ENCODE measurements around the gene ZSCAN26.

The ZSCAN26 gene

DNA sequence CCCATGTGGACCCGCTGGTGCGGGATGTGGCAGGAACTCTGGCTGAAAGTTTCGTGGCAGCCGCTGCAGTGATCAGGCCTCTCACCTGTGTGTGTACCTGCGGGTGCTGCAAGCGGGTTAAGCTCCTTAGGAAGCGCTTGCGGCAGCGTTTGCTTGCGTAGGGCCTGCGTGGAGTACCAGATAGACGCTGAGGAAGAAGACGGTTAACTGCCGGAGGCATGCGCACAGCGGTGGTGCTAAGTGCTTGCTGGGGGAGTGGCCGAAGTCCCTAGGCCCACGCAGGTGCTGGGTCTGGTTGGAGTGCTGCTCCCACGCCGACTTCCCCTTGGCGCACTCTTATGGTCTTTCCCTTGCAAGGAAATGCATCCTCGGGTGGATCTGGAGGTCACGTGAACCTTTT, 46.0 kb downstream of the ZSCAN26 start:
- no peak for TF ChIP-seq RAD21 (IDR thresholded peaks at IDR 0.05; ENCODE audit: low read depth)
- TF ChIP-seq ZBTB7A (IDR thresholded peaks at IDR 0.05; ENCODE audit: low read depth), result no peak
- no peak for TF ChIP-seq EP300 (IDR thresholded peaks at IDR 0.05; ENCODE audit: borderline replicate concordance)
- no peak for TF ChIP-seq TEAD4 (IDR thresholded peaks at IDR 0.05)
- no peak for TF ChIP-seq EGR1 (IDR thresholded peaks at IDR 0.05)
- no peak for TF ChIP-seq TCF12 (IDR thresholded peaks at IDR 0.05; ENCODE audit: low read depth)
- TF ChIP-seq, protein P1, sequence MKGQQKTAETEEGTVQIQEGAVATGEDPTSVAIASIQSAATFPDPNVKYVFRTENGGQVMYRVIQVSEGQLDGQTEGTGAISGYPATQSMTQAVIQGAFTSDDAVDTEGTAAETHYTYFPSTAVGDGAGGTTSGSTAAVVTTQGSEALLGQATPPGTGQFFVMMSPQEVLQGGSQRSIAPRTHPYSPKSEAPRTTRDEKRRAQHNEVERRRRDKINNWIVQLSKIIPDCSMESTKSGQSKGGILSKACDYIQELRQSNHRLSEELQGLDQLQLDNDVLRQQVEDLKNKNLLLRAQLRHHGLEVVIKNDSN (IDR thresholded peaks at IDR 0.05), result no peak
- no peak for TF ChIP-seq NFIC (IDR thresholded peaks at IDR 0.05)
- no peak for TF ChIP-seq REST (IDR thresholded peaks at IDR 0.05; ENCODE audit: low read depth)
- TF ChIP-seq CEBPB (IDR thresholded peaks at IDR 0.05), result no peak
- TF ChIP-seq YY1 (IDR thresholded peaks at IDR 0.05; ENCODE audit: low read depth), result no peak
- TF ChIP-seq, protein P2, sequence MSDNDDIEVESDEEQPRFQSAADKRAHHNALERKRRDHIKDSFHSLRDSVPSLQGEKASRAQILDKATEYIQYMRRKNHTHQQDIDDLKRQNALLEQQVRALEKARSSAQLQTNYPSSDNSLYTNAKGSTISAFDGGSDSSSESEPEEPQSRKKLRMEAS (IDR thresholded peaks at IDR 0.05), result no peak
- TF ChIP-seq FOXM1 (IDR thresholded peaks at IDR 0.05; ENCODE audit: borderline replicate concordance, low read depth), result no peak
- no peak for TF ChIP-seq TAF1 (IDR thresholded peaks at IDR 0.05; ENCODE audit: low read depth)

DNA sequence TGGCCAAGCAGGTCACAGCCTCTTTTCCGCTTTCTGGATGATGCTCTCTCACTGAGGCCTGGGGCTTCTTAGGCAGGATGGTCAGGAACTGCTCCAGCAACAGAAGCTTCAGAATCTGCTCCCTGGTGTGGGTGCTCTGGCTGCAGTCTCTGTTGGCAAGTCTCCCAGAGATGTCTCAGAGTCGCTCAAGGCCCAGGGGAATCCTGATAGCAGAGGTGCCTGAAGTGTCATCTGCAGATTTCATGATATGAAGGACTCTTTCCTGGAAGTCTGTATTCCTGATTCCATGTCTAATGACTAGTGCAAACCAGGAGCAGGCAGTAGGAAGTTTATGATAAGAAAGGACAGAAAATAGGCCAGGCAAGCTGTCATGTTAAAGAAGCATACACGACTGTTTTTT, 48.7 kb downstream of the ZSCAN26 start:
- TF ChIP-seq CEBPB (IDR thresholded peaks at IDR 0.05), result no peak
- no peak for TF ChIP-seq TEAD4 (IDR thresholded peaks at IDR 0.05)
- TF ChIP-seq, protein P2 (IDR thresholded peaks at IDR 0.05), result no peak
- no peak for TF ChIP-seq FOXM1 (IDR thresholded peaks at IDR 0.05; ENCODE audit: borderline replicate concordance, low read depth)
- TF ChIP-seq REST (IDR thresholded peaks at IDR 0.05; ENCODE audit: low read depth), result no peak
- TF ChIP-seq ZBTB7A (IDR thresholded peaks at IDR 0.05; ENCODE audit: low read depth), result no peak
- no peak for TF ChIP-seq TCF12 (IDR thresholded peaks at IDR 0.05; ENCODE audit: low read depth)
- TF ChIP-seq EP300 (IDR thresholded peaks at IDR 0.05; ENCODE audit: borderline replicate concordance), result no peak
- TF ChIP-seq, protein P1 (IDR thresholded peaks at IDR 0.05), result no peak
- TF ChIP-seq CREB1 (IDR thresholded peaks at IDR 0.05; ENCODE audit: low read depth), result no peak
- TF ChIP-seq RAD21 (IDR thresholded peaks at IDR 0.05; ENCODE audit: low read depth), result no peak
- TF ChIP-seq YY1 (IDR thresholded peaks at IDR 0.05; ENCODE audit: low read depth), result no peak
- TF ChIP-seq EGR1 (IDR thresholded peaks at IDR 0.05), result no peak
- no peak for TF ChIP-seq TAF1 (IDR thresholded peaks at IDR 0.05; ENCODE audit: low read depth)
- TF ChIP-seq NFIC (IDR thresholded peaks at IDR 0.05), result no peak

GRCh38 chr6:28322661-28323060, 55.7 kb downstream of the ZSCAN26 start:
- no peak for TF ChIP-seq TEAD4 (IDR thresholded peaks at IDR 0.05)
- no peak for TF ChIP-seq TAF1 (IDR thresholded peaks at IDR 0.05; ENCODE audit: low read depth)

GRCh38 chr6:28323813-28324424, 57.0 kb downstream of the ZSCAN26 start:
- TF ChIP-seq EP300 (IDR thresholded peaks at IDR 0.05; ENCODE audit: borderline replicate concordance) (no peak), YY1 (IDR thresholded peaks at IDR 0.05; ENCODE audit: low read depth) (no peak), FOXM1 (IDR thresholded peaks at IDR 0.05; ENCODE audit: borderline replicate concordance, low read depth) (no peak), CEBPB (IDR thresholded peaks at IDR 0.05) (no peak), ZBTB7A (IDR thresholded peaks at IDR 0.05; ENCODE audit: low read depth) (no peak), CREB1 (IDR thresholded peaks at IDR 0.05; ENCODE audit: low read depth) (no peak), RAD21 (IDR thresholded peaks at IDR 0.05; ENCODE audit: low read depth) (no peak), TAF1 (IDR thresholded peaks at IDR 0.05; ENCODE audit: low read depth) (no peak), REST (IDR thresholded peaks at IDR 0.05; ENCODE audit: low read depth) (no peak)
- TF ChIP-seq, protein P1 (IDR thresholded peaks at IDR 0.05), result no peak

Data from Ishikawa (cell line).